H1 (cell line): Measurements from ENCODE around the gene RRP1. TPM values are rescaled to one million over a fixed set of nuclear protein-coding genes. Genes with fewer than 3 reads are reported as not detected.

Experiments used
- CTCF ChIA-PET: fragments of 300-600 bp; sonication (Branson Sonifier 250); formaldehyde crosslinking; loops from one replicate; lab custom pipeline; 2021; ENCODE audit not compliant: partially characterized antibody; lab: Charles Lee
- POLR2A ChIA-PET: fragments of 300-600 bp; sonication (Branson Sonifier 250); formaldehyde crosslinking; loops from one replicate; lab custom pipeline; 2021; ENCODE audit warnings: inconsistent platforms; ENCODE audit not compliant: partially characterized antibody; lab: Charles Lee
- DNase-seq, 2 experiments: peaks; one replicate each; pipeline versions ENCODE4 v3.0.0 to v3.0.0-alpha.2; 2010 to 2022; ENCODE audit warnings: low spot score in 2 of 2, low read depth in 1 of 2, mixed read lengths in 1 of 2
- FAIRE-seq: peaks from 2 replicates; lab custom pipeline; 2011; peaks lifted over from hg19 to GRCh38; lab: Jason Lieb, UNC
- H2AFZ ChIP-seq: 2 replicates; pipeline ENCODE4 v1.8.1; 2012; ENCODE audit warnings: low read length, inconsistent platforms
- H2AK5ac ChIP-seq: 2 replicates; pipeline ENCODE4 v1.6.1; 2013; ENCODE audit warnings: low read depth, low read length
- H2BK120ac ChIP-seq: replicated peaks from 2 replicates; pipeline ENCODE3; 2013; ENCODE audit warnings: low read depth, low read length, inconsistent platforms
- H2BK12ac ChIP-seq: 2 replicates; pipeline ENCODE4 v1.6.1; 2013; ENCODE audit warnings: low read depth, low read length
- H2BK15ac ChIP-seq: 2 replicates; pipeline ENCODE4 v1.6.1; 2013; ENCODE audit warnings: low read length
- H2BK20ac ChIP-seq: 2 replicates; pipeline ENCODE4 v1.6.1; 2013; ENCODE audit warnings: low read length
- H2BK5ac ChIP-seq: 2 replicates; pipeline ENCODE4 v1.6.1; 2013; ENCODE audit warnings: low read depth, low read length
- H3K14ac ChIP-seq: 2 replicates; pipeline ENCODE4 v1.6.1; 2013; ENCODE audit warnings: inconsistent platforms; ENCODE audit not compliant: insufficient read length
- H3K18ac ChIP-seq: 2 replicates; pipeline ENCODE4 v1.6.1; 2013; ENCODE audit warnings: low read length; ENCODE audit errors: extremely low read depth
- H3K23ac ChIP-seq: 2 replicates; pipeline ENCODE4 v1.6.1; 2013; ENCODE audit warnings: inconsistent platforms; ENCODE audit not compliant: insufficient read length
- H3K23me2 ChIP-seq: 2 replicates; pipeline ENCODE4 v1.6.1; 2013; ENCODE audit warnings: low read depth, low read length
- H3K27ac ChIP-seq: 2 replicates; pipeline ENCODE4 v1.6.1; 2011; ENCODE audit warnings: low read depth, low read length, inconsistent platforms
- H3K27me3 ChIP-seq, 4 experiments: replicated peaks in 1 of 4; 1 replicate in 1 of 4; 2 replicates in 3 of 4; pipeline versions ENCODE4 v1.6.1 to v1.8.1; 2011 to 2013; ENCODE audit warnings: low read length in 3 of 4, mild to moderate bottlenecking in 3 of 4, inconsistent platforms in 2 of 4, mixed read lengths in 2 of 4, moderate library complexity in 1 of 4; ENCODE audit not compliant: control insufficient read depth in 3 of 4, insufficient read depth in 3 of 4; ENCODE audit errors: extremely low read depth in 1 of 4
- H3K36me3 ChIP-seq, 4 experiments: 2 replicates each; pipeline versions ENCODE4 v1.6.1 to v1.8.1; 2011 to 2013; ENCODE audit warnings: mild to moderate bottlenecking in 4 of 4, low read length in 3 of 4, moderate library complexity in 2 of 4, control low read depth in 1 of 4, inconsistent platforms in 1 of 4; ENCODE audit not compliant: insufficient read depth in 4 of 4, control insufficient read depth in 2 of 4
- H3K4ac ChIP-seq: replicated peaks from 2 replicates; pipeline ENCODE3; 2013; ENCODE audit warnings: low read length, low read depth, mixed read lengths, inconsistent platforms; ENCODE audit not compliant: insufficient read length
- H3K4me1 ChIP-seq, 4 experiments: replicated peaks in 1 of 4; 1 replicate in 1 of 4; 2 replicates in 3 of 4; pipeline versions ENCODE4 v1.6.1 to v1.8.1; 2011 to 2013; ENCODE audit warnings: low read length in 3 of 4, inconsistent platforms in 2 of 4, mixed read lengths in 1 of 4; ENCODE audit not compliant: insufficient read depth in 4 of 4, control insufficient read depth in 3 of 4
- H3K4me2 ChIP-seq, 2 experiments: 2 replicates each; pipeline versions ENCODE4 v1.6.1 to v1.8.1; 2011 to 2013; ENCODE audit warnings: low read depth in 2 of 2, low read length in 2 of 2, control low read depth in 1 of 2, inconsistent platforms in 1 of 2, mild to moderate bottlenecking in 1 of 2; ENCODE audit not compliant: insufficient read depth in 1 of 2
- H3K4me3 ChIP-seq, 4 experiments: fragments of 200-600, 300-600 bp in 1 of 4; sonication (generic), shearing (Covaris generic), sonication (Bioruptor Twin) in 1 of 4; 2 replicates each; pipeline versions ENCODE4 v1.5.1 to v1.8.1; 2011 to 2016; ENCODE audit warnings: low read length in 4 of 4, low read depth in 3 of 4, control low read depth in 2 of 4, inconsistent platforms in 2 of 4, mild to moderate bottlenecking in 2 of 4, mixed read lengths in 1 of 4, moderate library complexity in 1 of 4; ENCODE audit not compliant: insufficient read depth in 2 of 4; ENCODE audit errors: extremely low read depth in 1 of 4
- H3K56ac ChIP-seq: replicated peaks from 2 replicates; pipeline ENCODE3; 2013; ENCODE audit warnings: low read depth, mild to moderate bottlenecking, mixed read lengths, low read length, inconsistent platforms; ENCODE audit not compliant: insufficient read length
- H3K79me1 ChIP-seq: 2 replicates; pipeline ENCODE4 v1.6.1; 2013; ENCODE audit warnings: low read depth, low read length, control low read depth
- H3K79me2 ChIP-seq, 2 experiments: 2 replicates each; pipeline versions ENCODE4 v1.6.1 to v1.8.1; 2012 to 2013; ENCODE audit warnings: low read length in 2 of 2, mild to moderate bottlenecking in 2 of 2, inconsistent platforms in 1 of 2; ENCODE audit not compliant: insufficient read depth in 2 of 2, control insufficient read depth in 1 of 2
- H3K9ac ChIP-seq, 4 experiments: replicated peaks in 1 of 4; 1 replicate in 1 of 4; 2 replicates in 3 of 4; pipeline versions ENCODE4 v1.6.1 to v1.8.1; 2011 to 2013; ENCODE audit warnings: low read depth in 3 of 4, low read length in 3 of 4, control low read depth in 2 of 4, mild to moderate bottlenecking in 2 of 4, moderate library complexity in 2 of 4, inconsistent platforms in 1 of 4; ENCODE audit errors: extremely low read depth in 1 of 4
- H3K9me3 ChIP-seq, 2 experiments: 2 replicates each; pipeline versions ENCODE4 v1.6.1 to v1.8.1; 2012 to 2013; ENCODE audit warnings: mild to moderate bottlenecking in 2 of 2, moderate library complexity in 2 of 2, control low read depth in 1 of 2, inconsistent platforms in 1 of 2, low read depth in 1 of 2, low read length in 1 of 2, mixed read lengths in 1 of 2; ENCODE audit not compliant: insufficient read depth in 2 of 2
- H4K20me1 ChIP-seq, 2 experiments: replicated peaks in 1 of 2; 2 replicates each; pipeline versions ENCODE3 to v1.8.1; 2011 to 2013; ENCODE audit warnings: inconsistent platforms in 2 of 2, low read length in 2 of 2, mild to moderate bottlenecking in 1 of 2; ENCODE audit not compliant: insufficient read depth in 2 of 2, control insufficient read depth in 1 of 2
- H4K5ac ChIP-seq: 2 replicates; pipeline ENCODE4 v1.6.1; 2013; ENCODE audit warnings: low read length, low read depth, mixed read lengths, inconsistent platforms; ENCODE audit not compliant: insufficient read length
- H4K8ac ChIP-seq: 2 replicates; pipeline ENCODE4 v1.8.0; 2013; ENCODE audit warnings: mild to moderate bottlenecking, moderate library complexity, low read length, inconsistent platforms; ENCODE audit not compliant: insufficient read depth; ENCODE audit errors: extremely low read depth
- H4K91ac ChIP-seq: replicated peaks from 2 replicates; pipeline ENCODE3; 2013; ENCODE audit warnings: low read length, mixed read lengths, inconsistent platforms; ENCODE audit not compliant: insufficient read length
- BACH1 ChIP-seq: IDR thresholded peaks from 2 replicates; pipeline ENCODE4 v1.6.1; 2012; ENCODE audit warnings: low read length, improper control_type of control experiment
- CEBPB ChIP-seq: IDR thresholded peaks from 2 replicates; pipeline ENCODE4 v1.6.1; 2012; ENCODE audit warnings: low read depth, low read length
- E2F6 ChIP-seq: IDR thresholded peaks from 2 replicates; pipeline ENCODE4 v1.6.1; 2012; ENCODE audit warnings: inconsistent platforms
- GABPA ChIP-seq: IDR thresholded peaks from 2 replicates; pipeline ENCODE4 v1.6.1; 2011; ENCODE audit warnings: mild to moderate bottlenecking, low read length, moderate library complexity, borderline replicate concordance; ENCODE audit not compliant: insufficient read depth
- HDAC2 ChIP-seq, 2 experiments: fragments of 300-600 bp in 1 of 2; sonication (generic) in 1 of 2; IDR thresholded peaks; 2 replicates each; pipeline ENCODE4 v1.6.1; 2011 to 2012; ENCODE audit warnings: low read depth in 2 of 2, low read length in 2 of 2, mild to moderate bottlenecking in 2 of 2, moderate library complexity in 2 of 2, borderline replicate concordance in 1 of 2, inconsistent platforms in 1 of 2
- KDM5A ChIP-seq: fragments of 200-600 bp; IDR thresholded peaks from 2 replicates; pipeline ENCODE4 v1.7.1; 2012; ENCODE audit warnings: mild to moderate bottlenecking, low read length, inconsistent platforms, mixed read lengths
- PHF8 ChIP-seq: fragments of 200-600 bp; sonication (generic); conservative IDR thresholded peaks from 2 replicates; pipeline ENCODE4 v1.7.1; 2012; ENCODE audit warnings: low read depth, mild to moderate bottlenecking, inconsistent platforms, low read length, moderate library complexity
- POLR2A ChIP-seq, 2 experiments: IDR thresholded peaks; 1 replicate in 1 of 2; 2 replicates in 1 of 2; pipeline ENCODE4 v1.6.1; 2011; ENCODE audit warnings: low read depth in 2 of 2, low read length in 2 of 2, mild to moderate bottlenecking in 2 of 2; ENCODE audit errors: control extremely low read depth in 1 of 2
- SAP30 ChIP-seq: fragments of 300-600 bp; sonication (generic); IDR thresholded peaks from 2 replicates; pipeline ENCODE4 v1.7.1; 2012; ENCODE audit warnings: low read length, moderate library complexity, mild to moderate bottlenecking, inconsistent platforms; ENCODE audit not compliant: insufficient read depth, insufficient replicate concordance
- SIRT6 ChIP-seq: IDR thresholded peaks from one replicate; pipeline ENCODE4 v1.7.1; 2012; ENCODE audit warnings: low read length, inconsistent platforms
- SRF ChIP-seq: IDR thresholded peaks from 2 replicates; pipeline ENCODE4 v1.6.1; 2011; ENCODE audit warnings: mild to moderate bottlenecking, low read depth, low read length, moderate library complexity
- SUZ12 ChIP-seq: fragments of 200-600 bp; sonication (generic); IDR thresholded peaks from 2 replicates; pipeline ENCODE4 v1.6.1; 2012; ENCODE audit warnings: mild to moderate bottlenecking, inconsistent platforms, low read length, moderate library complexity, mixed read lengths
- USF2 ChIP-seq: IDR thresholded peaks from 2 replicates; pipeline ENCODE4 v1.6.1; 2011; ENCODE audit warnings: low read length, improper control_type of control experiment
- WGBS, 2 experiments: shearing (Covaris generic) in 1 of 2; methylation state at CpG; one replicate each; pipeline versions ENCODE4 v1.1.6 to v1.1.7; 2013 to 2015; ENCODE audit warnings: low lambda C conversion rate in 2 of 2, mixed read lengths in 2 of 2, inconsistent platforms in 1 of 2, low coverage in 1 of 2, missing lambda C conversion rate in 1 of 2; ENCODE audit not compliant: insufficient replicate concordance in 2 of 2, insufficient coverage in 1 of 2, insufficient read length in 1 of 2; ENCODE audit errors: extremely low coverage in 1 of 2, missing lambda C conversion rate in 1 of 2; 5-methylcytosine and 5-hydroxymethylcytosine counted together
- polyA plus RNA-seq, 7 experiments: library from polyadenylated mRNA; depleted of rRNA in 3 of 7; stranded (reverse) in 5 of 7; unstranded in 2 of 7; fragments of >200 nt in 5 of 7; fragments of 200-250 nt in 2 of 7; gene quantifications; 1 replicate in 5 of 7; 2 replicates in 1 of 7; 4 replicates in 1 of 7; pipeline versions ENCODE4 v1.2.1 to v1.2.3, GENCODE V29; 2011 to 2013; ENCODE audit warnings: missing spikeins in 2 of 7, mixed read lengths in 2 of 7
- total RNA-seq: library from RNA; stranded (reverse); fragmentation: NEBNext Ultra II Directional; extraction: Animal tissue kit (Norgen Biotek cat#: 25700); gene quantifications from 2 replicates; pipeline ENCODE4 v1.2.1, GENCODE V29; 2021

Gene RRP1
- total and polyA plus RNA-seq, 2 of the 8 experiments (the other 6 are each of a cell fraction or from before 2014, with no cell fraction given): 11.6 to 55.2 TPM

- Histone ChIP-seq H3K23me2 (no peaks in the 10 kb centered on the region), H3K27ac (no peak overlapping the region), H3K56ac (no peak overlapping the region), H2AK5ac (no peak overlapping the region), H2BK15ac (no peak overlapping the region), H3K4me1 (no peaks in the 10 kb centered on the region), H4K20me1 (no peaks in the 10 kb centered on the region), H3K4ac (no peak overlapping the region), H2AFZ (no peak overlapping the region), H3K79me1 (no peaks in the 10 kb centered on the region), H3K4me3 (no peak overlapping the region), H4K91ac (no peak overlapping the region), H4K5ac (no peak overlapping the region), H3K9ac (no peak overlapping the region), H3K36me3 (no peaks in the 10 kb centered on the region), H3K9me3 (no peaks in the 10 kb centered on the region), H2BK12ac (no peak overlapping the region), H2BK20ac (no peak overlapping the region), H2BK5ac (no peak overlapping the region), H2BK120ac (no peak overlapping the region), H3K18ac (no peak overlapping the region), H4K8ac (no peak overlapping the region; the same call in 1 of the 2 replicates), H3K14ac (no peak overlapping the region), H3K23ac (no peak overlapping the region), H3K4me2 (no peak overlapping the region), H3K27me3 (no peaks in the 10 kb centered on the region), H3K79me2 (no peaks in the 10 kb centered on the region)
- FAIRE-seq: no peak
- 87% methylated on average over 15 of the region's 15 CpGs; no CpG with 5 or more reads in 1 of the 2 experiments for WGBS, 2 experiments
- no peak for DNase-seq
- ChIA-PET POLR2A (interaction anchor here (1.2 kb wide), 1 partner anchor 109 kb away, joined by 3 read pairs; no protein-coding TSS in a partner anchor), CTCF (interaction anchor here (0.7 to 1.7 kb wide), 9 partner anchors 8 to 104 kb away, joined by 3 to 6 read pairs (median 4); no protein-coding TSS in a partner anchor)
- TF ChIP-seq KDM5A (no peak), SUZ12 (no peak), SAP30 (no peak), SRF (no peak), HDAC2 (IDR thresholded peaks at IDR 0.05; ENCODE audit: borderline replicate concordance in 1 of 2, low read depth in 2 of 2, low read length in 2 of 2) (no peak), USF2 (no peak), BACH1 (no peak), PHF8 (no peak), CEBPB (no peak), E2F6 (no peak), POLR2A (IDR thresholded peaks at IDR 0.05; ENCODE audit: control extremely low read depth in 1 of 2, low read depth in 2 of 2, low read length in 2 of 2) (no peak), SIRT6 (no peak), GABPA (no peak)
Observed at GRCh38 chr21:43835050-43835449, 45.7 kb downstream of the RRP1 start.
